GM18498 (cell line): Measurements from ENCODE around the gene PPIE.

Source experiments
- ATAC-seq: cut with Tn5 transposase; IDR thresholded peaks from one replicate; pipeline ENCODE4 v1.9.1; 2021; ENCODE audit warnings: mild to moderate bottlenecking, moderate library complexity; ENCODE audit not compliant: unreplicated experiment

The PPIE gene

DNA sequence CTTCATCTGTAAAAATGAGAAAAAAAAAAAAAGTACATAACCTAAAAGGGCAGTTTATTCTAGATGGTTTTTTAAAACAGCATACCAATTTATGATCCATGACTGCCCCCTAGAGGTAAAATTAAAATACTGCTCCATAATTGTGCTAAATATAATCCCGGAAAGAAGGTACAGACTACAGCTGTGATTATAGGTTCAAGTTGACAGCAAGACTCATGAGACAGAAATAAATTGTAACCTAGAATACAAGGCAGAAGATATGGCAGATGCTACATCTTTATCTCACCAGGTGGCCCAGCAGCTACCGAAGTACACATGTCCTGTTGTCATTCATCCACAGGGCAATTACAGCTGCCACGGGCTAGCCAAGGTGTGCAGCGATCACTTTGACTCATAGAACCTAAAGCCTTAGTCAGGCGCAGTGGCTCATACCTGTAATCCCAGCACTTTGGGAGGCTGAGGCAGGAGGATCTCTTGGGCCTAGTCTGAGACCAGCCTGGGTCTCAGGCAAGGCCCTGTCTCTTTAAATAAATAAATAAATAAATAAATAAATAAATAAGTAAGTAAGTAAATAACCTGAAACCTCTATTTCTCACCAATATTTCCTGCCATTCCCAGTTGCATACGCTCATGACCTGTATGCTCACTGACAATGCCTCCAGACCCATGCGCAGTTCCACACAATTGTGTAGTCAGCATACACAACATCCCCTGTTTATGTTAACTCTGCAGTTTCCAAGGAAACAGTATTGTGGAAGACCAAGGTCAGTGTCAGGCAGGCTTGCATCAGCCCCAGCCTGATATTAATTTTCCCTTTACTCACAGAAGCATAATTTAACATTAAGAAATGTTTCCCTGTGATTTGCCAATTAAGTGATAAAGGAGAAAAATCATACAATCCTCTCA, 18.3 kb upstream of the PPIE start:
- no peak for ATAC-seq

DNA sequence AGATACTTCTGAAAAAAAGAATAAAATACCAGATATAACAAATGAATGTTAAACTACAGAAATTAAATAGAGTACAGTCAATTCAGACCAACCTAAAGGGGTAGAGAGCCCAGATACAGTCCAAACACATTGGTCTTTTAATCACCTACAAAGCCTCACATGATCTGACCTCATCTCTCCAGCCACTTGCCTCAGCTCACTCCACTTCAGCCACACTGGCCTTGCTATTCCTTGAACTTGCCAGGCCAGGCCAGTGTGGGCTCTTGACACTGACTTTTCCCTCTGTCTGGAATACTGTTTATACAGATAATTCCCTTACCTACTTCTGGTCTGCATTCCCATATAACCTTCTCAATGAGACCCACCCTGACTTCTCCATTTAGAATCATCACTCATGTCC, 17.0 kb upstream of the PPIE start:
- ATAC-seq: no peak

- ATAC-seq: no peak
Observed at GRCh38 chr1:39722495-39722894, 16.2 kb upstream of the PPIE start.

GRCh38 chr1:39726600-39726999, 12.1 kb upstream of the PPIE start:
- no peak for ATAC-seq

GRCh38 chr1:39727221-39727931, 11.3 kb upstream of the PPIE start:
- no peak for ATAC-seq

GRCh38 chr1:39727932-39728317, 10.8 kb upstream of the PPIE start:
- ATAC-seq: no peak

DNA sequence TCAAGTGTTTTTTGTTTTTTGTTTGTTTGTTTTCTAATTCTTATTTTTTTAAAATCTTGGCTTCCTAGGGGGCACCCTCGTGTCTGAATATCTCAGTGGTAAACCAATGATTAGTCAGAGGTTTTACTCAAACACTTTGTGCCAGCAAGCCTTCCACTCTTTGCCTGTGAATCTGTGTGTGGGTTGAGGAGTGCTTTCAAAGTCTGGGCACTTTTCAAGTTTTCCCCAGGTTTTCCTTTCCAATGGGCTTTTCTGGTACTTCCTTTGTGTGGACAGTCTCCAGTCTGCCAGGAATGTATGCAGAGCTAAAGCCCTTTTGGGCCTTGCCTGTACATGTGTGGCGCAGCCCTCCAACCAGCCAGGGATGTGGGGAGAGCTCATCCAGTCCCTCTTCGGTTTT, 9.7 kb upstream of the PPIE start:
- ATAC-seq: no peak

- ATAC-seq: no peak
Observed at GRCh38 chr1:39729842-39730241, 8.8 kb upstream of the PPIE start.

GRCh38 chr1:39732730-39733129, 6.0 kb upstream of the PPIE start:
- ATAC-seq: no peak

GRCh38 chr1:39733161-39733560, 5.5 kb upstream of the PPIE start:
- ATAC-seq: no peak

DNA sequence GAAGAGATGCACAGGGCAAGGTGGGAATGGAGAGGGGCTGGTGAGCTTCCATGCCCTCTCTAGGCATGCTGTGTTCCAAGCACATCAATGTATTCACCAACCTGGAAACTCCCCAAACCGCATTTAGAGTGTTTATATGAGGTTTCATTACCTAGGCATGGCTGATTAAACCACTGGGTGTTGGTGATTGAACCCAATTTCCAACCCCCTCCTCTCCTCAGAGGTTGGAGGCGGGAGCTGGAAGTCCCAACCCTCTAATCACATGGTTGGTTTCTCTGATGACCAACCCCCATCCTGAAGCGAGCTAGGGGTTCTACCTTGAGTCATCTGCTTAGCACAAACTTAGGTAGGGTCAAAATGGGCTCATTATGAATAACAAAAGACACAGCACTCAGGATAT, 3.0 kb upstream of the PPIE start:
- no peak for ATAC-seq

DNA sequence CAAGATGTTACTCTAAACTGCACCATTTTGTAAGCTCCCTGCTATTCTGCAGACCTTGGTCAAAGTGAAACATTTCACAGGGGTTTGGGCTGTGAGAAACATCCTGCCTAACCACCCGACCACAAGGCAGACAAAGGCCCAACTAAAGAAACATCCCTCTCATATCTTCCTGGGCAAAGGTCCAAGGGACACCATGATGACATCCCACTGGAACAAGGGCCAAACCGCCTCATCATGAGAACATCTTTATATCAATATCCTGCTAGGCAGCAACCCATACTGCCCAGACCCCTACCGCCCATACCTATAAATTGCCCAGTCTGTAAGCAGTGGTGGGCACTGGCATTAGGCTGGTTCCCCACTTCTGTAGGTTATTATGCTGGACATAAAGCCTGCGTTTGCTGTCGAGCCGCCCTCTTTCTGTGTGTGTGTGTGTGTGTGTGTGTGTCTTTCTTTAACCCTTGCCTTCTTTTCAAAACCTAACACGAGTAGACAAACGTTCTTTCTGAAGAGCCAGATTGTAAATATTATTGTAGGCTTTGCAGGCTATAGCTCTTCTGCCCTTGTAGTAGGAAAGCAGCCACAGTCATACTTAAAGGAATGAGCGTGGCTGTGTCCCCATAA, 1.0 kb upstream of the PPIE start:
- ATAC-seq: no peak

DNA sequence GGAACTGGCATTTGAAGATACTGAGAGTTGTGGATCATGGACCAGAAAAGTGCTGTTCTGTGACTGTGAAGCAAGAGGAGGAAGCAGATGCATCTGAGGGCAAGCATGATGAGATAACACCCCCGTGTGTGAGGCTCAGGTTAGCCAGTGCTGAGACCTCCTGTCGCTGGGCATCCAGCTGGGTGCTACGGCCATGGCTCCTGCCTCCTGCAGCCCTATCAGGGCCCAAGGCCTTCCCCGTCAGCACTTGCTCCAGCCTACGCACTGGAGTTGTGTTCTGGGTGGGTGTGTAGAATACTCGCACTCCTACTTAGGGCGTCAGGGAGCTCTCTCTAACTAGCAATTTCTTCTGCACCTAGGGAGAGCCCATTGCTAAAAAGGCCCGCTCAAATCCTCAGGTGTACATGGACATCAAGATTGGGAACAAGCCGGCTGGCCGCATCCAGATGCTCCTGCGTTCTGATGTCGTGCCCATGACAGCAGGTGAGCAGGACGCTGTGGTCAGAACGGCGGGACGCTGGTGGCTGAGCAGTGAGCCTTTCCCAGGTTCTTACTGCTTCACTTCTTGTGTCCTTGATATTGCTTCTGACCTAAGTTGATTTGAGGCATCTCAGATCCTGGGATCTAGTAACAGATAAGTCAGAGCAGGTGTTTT, 6.5 kb downstream of the PPIE start:
- ATAC-seq: no peak

GRCh38 chr1:39751595-39751994, 12.9 kb downstream of the PPIE start:
- no peak for ATAC-seq

DNA sequence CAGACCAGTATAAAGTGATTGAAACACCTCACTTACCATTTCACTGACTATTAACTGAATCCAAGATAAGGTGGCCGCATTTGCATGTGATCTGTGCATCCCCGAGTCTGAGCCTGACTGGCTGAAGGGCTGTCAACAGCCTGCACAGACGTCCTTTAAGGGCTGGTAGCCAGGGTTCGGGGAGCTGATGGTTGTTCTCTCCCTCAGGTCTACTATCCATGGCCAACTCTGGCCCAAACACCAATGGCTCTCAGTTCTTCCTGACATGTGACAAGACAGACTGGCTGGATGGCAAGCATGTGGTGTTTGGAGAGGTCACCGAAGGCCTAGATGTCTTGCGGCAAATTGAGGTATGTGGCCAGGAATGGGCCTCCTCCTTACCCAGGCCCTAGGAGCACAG, 14.0 kb downstream of the PPIE start:
- ATAC-seq: no peak

GRCh38 chr1:39753132-39754025, 14.7 kb downstream of the PPIE start:
- no peak for ATAC-seq

DNA sequence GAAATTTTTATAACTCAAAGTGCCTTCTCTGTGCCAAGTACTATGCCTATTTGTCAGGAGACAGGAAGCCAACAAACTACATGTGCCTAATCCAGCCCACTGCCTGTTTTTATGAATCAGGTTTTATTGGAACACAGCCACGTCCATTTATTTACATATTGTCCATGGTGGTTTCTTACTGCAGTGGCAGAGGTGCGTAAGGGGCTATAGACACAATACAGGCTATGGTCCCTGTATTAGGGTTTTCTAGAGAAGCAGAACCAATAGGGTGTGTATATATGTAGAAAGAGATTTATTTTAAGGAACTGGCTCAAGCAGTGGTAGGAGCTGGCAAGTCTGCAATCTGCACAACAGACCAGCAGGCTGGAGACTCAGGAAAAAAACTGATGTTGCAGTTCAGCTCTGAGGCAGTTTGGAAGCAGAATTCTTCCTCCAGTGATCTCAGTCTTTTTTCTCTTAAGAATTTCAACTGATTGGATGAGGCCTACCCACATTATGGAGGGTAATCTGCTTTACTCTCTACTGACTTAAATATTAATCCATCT, 15.4 kb downstream of the PPIE start:
- ATAC-seq: no peak

GRCh38 chr1:39754906-39755504, 16.3 kb downstream of the PPIE start:
- no peak for ATAC-seq

DNA sequence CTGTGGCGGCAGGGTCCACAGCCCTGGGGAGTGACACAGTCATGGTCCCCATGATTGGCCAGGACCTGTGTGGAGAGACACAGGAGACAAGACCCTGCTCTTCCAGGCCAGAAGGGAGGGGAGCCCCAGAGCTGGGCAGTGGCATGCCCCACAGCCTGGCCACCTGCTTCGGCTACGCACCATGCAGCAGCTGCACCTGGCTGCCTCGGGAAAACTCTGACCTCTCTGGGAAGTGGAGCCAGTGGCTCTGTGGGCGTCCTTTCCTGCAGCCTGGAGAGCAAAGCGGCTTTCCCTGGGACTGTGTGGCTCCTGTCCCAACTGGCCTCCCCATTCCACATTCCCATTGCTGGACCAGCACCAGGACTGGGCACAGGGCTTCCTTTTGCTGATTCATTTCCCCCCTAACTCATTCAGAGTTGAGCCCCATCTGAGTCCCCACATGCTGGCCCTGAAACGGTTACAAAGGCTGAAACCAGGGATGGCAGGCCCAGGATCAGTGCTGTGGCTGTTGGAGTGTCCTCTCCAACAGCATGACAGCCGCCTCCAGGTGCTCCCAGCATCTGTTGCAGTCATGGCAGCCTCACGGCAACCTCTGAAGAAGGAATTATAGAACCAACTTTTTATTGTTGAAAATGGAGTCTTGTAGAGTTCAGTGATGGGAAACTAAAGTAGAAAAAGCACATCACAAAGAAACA, 17.4 kb downstream of the PPIE start:
- ATAC-seq: no peak
